22Rv1 (cell line): ENCODE results near the gene PFKL.

Experiments
- ZFX ChIP-seq: fragments of 450-650 bp; IDR thresholded peaks from 2 replicates; pipeline ENCODE4 v1.6.1; 2017; ENCODE audit warnings: antibody characterized with exemption, borderline replicate concordance
- TF ChIP-seq, protein P1 (sequence below): fragments of 450-650 bp; IDR thresholded peaks from 2 replicates; pipeline ENCODE4 v1.5.1; 2017; ENCODE audit warnings: mild to moderate bottlenecking

- TF ChIP-seq, protein P1, sequence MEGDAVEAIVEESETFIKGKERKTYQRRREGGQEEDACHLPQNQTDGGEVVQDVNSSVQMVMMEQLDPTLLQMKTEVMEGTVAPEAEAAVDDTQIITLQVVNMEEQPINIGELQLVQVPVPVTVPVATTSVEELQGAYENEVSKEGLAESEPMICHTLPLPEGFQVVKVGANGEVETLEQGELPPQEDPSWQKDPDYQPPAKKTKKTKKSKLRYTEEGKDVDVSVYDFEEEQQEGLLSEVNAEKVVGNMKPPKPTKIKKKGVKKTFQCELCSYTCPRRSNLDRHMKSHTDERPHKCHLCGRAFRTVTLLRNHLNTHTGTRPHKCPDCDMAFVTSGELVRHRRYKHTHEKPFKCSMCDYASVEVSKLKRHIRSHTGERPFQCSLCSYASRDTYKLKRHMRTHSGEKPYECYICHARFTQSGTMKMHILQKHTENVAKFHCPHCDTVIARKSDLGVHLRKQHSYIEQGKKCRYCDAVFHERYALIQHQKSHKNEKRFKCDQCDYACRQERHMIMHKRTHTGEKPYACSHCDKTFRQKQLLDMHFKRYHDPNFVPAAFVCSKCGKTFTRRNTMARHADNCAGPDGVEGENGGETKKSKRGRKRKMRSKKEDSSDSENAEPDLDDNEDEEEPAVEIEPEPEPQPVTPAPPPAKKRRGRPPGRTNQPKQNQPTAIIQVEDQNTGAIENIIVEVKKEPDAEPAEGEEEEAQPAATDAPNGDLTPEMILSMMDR = no peak
- TF ChIP-seq ZFX = no peak
These were observed 25.8 kb downstream of the PFKL start for GRCh38 chr21:44325386-44326271.
